Stomach smooth muscle (tissue), 2 donors: ENCODE results near the gene SLFN12.
A peak's percentile ranks its signal among the peaks of the same experiment; 100 is the strongest.
"Not testable (repeated sequence)": the region's sequence is repeated elsewhere in the genome, so short reads cannot be mapped to it uniquely, and the experiment has no call there.

Source experiments
- H3K27ac ChIP-seq: one replicate; pipeline ENCODE4 v1.7.0; 2013; ENCODE audit warnings: mild to moderate bottlenecking, low read length, inconsistent platforms
- H3K27me3 ChIP-seq, 2 donors: one replicate each; pipeline ENCODE4 v1.7.0; 2013; ENCODE audit warnings: low read length in 2 of 2; ENCODE audit not compliant: insufficient read depth in 2 of 2, control insufficient read depth in 1 of 2
- H3K36me3 ChIP-seq, 2 donors: one replicate each; pipeline ENCODE4 v1.7.0; 2013; ENCODE audit warnings: low read length in 2 of 2; ENCODE audit not compliant: control insufficient read depth in 2 of 2, insufficient read depth in 2 of 2
- H3K4me1 ChIP-seq: one replicate; pipeline ENCODE4 v1.7.0; 2013; ENCODE audit warnings: low read length; ENCODE audit not compliant: control insufficient read depth, insufficient read depth
- H3K4me3 ChIP-seq, 2 donors: one replicate each; pipeline ENCODE4 v1.7.0; 2013; ENCODE audit warnings: low read length in 2 of 2
- H3K9ac ChIP-seq, 2 donors: one replicate each; pipeline ENCODE4 v1.7.0; 2013; ENCODE audit warnings: low read length in 2 of 2, mild to moderate bottlenecking in 1 of 2
- H3K9me3 ChIP-seq, 2 donors: one replicate each; pipeline ENCODE4 v1.7.0; 2013; ENCODE audit warnings: low read length in 2 of 2; ENCODE audit not compliant: control insufficient read depth in 2 of 2
- donor health status: healthy.
- donor health status: Pancreatic carcinoma.

The SLFN12 gene

DNA sequence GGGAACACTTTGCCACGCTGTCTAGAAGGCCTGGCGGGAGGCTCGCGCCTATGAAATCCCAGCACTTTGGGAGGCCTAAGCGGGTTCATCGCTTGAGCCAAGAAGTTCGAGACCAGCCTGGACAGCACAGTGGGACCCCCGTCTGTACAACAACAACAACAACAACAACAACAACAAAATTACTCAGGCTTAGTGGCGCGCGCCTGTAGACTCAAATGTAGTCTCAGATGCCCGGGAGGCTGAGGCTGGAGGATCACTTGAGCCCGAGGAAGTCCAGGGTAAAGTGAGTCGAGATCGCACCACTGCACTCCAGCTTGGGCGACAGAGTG lies 16.6 kb upstream of the SLFN12 start:
- Histone ChIP-seq H3K27ac (no peak overlapping the region), H3K27me3 (peaks cover 24 to 34% of the 10 kb centered on the region in 2 donors), H3K9me3 (no peaks in the 10 kb centered on the region), H3K4me3 (peak overlapping the region; percentile 17 to 70), H3K4me1 (peaks cover 9% of the 10 kb centered on the region), H3K36me3 (no peaks in the 10 kb centered on the region), H3K9ac (peak overlapping the region in 1 of 2 donors; percentile 40)

- H3K36me3 ChIP-seq = no peaks in the 10 kb centered on the region
- H3K9ac ChIP-seq = peak within 1 kb of the TSS in 1 of 2 donors; percentile 40
- no peaks in the 10 kb centered on the region for H3K9me3 ChIP-seq
- H3K4me3 ChIP-seq = peak within 1 kb of the TSS; percentile 26 to 70
- H3K27me3 ChIP-seq = peaks cover 24 to 34% of the 10 kb centered on the region in 2 donors
- no peak within 1 kb of the TSS for H3K27ac ChIP-seq
- H3K4me1 ChIP-seq = peaks cover 9% of the 10 kb centered on the region
Observed at GRCh38 chr17:35448214-35448898, 16.1 kb upstream of the SLFN12 start, which contains the start of gene SLFN13. Gene SLFN13 (minus strand): TSS chr17:35448766. CDS start chr17:35445680, 3,086 bp downstream.

DNA sequence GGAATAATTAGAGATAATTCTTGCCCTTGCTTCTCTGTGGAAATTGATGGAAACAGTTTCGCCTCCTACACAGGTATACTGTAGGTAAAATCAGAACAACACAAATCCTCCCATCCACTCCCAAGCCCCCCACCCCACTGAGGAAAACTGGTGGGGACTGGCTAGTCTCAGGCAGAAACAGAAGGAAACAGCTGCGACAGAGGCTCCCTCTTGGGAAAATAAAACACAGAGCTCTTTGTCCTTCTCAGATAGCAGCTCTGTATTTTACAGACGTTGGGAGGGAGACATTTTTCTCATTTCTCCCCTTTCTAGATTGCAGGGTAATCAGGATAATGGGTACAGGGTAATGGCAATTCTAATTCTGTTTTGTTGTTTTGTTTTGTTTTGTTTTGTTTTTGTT lies 15.2 kb upstream of the SLFN12 start:
- Histone ChIP-seq H3K36me3 (no peaks in the 10 kb centered on the region), H3K9me3 (no peaks in the 10 kb centered on the region), H3K4me3 (no peak overlapping the region), H3K9ac (no peak overlapping the region), H3K27ac (no peak overlapping the region), H3K4me1 (peaks cover 9% of the 10 kb centered on the region), H3K27me3 (peaks cover 24 to 34% of the 10 kb centered on the region in 2 donors)

DNA sequence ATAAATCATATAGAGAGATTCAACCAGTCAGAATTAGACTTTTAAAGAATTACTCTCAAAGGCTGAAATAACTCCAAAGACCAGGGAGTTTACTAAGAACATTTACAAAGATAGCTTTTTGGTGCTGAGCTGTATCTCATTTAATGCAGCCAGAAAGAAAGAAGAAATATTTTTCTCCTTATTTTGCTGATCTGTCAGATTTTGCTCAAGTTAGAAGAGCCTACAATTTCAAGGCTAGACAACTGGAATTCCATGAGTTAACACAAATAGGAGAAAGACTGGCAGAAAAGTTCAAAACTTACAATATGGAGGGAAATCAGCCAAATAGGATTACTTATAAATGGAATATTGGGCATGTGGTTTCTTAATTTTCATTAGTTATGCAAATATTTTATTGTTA lies 6.1 kb upstream of the SLFN12 start:
- no peaks in the 10 kb centered on the region for H3K9me3 ChIP-seq
- no peaks in the 10 kb centered on the region for H3K36me3 ChIP-seq
- H3K9ac ChIP-seq = no peak overlapping the region
- H3K27me3 ChIP-seq = peaks cover 0 to 2% of the 10 kb centered on the region in 2 donors
- H3K4me1 ChIP-seq = peaks cover 7% of the 10 kb centered on the region
- H3K27ac ChIP-seq = no peak overlapping the region
- no peak overlapping the region for H3K4me3 ChIP-seq

DNA sequence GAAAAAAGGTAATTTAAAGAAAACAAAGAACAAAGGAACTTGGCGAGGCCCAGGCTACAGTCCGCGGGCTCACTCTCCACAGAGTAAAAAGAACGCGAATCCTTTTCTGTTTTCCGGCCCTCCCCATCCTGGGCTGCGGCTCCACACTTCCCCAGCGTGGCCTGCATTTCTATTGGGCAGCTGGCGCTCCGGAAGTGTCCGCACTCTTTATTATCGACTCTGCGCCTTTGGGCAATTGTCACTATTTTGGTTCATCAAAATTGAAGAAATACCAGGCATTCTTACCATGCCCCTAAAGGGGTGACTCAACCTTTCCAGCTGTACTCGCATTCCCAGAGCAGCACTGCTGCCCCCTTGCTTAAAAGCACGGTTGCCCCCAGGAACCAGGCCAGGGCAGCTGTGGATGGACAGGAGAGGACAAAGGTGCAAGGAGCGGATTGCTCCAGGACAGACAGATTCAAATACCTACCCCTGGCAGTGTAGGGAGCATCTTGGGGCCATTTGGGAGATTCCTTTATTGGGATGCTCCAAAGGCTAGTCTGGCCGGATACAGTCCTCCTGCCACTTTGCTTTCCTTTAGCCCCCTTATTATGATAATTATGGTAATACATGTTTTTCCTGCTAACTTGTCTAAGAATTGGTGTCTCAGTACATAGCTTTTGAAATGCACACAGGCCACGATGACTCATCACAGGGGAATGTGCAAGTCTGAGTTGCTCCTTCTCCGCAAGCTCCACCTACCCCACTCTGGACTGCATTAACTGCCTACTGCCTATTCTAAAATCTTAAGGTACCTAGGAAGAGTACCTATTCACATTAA lies 985 bp upstream of the SLFN12 start:
- peak overlapping the region; percentile 83 to 88 for H3K4me3 ChIP-seq
- H3K9ac ChIP-seq = peak overlapping the region; percentile 81 to 87
- H3K27me3 ChIP-seq = peaks cover 2% of the 10 kb centered on the region in 2 donors

DNA sequence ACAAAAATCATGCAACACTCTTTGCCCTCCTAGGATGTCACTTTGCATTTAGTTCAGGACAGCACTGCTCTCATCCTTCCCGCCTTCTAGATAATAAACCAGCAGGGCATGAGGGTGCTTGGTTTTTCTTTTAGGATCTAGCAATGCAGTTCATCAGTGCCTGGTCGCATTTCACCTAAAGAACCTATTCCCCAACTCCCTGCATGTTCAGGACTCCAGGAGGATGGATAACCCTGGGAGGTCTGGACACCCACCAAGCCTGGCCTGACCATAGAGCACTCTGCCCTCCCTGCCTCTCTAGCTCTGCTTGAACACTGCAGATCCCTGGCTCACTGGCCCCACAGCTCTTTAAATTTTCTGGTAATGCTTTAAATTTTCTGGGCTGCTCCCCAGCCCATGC lies 2.6 kb downstream of the SLFN12 start:
- peaks cover 16% of the 10 kb centered on the region for H3K4me1 ChIP-seq
- peaks cover 0 to 2% of the 10 kb centered on the region in 2 donors for H3K27me3 ChIP-seq
- no peak overlapping the region for H3K9ac ChIP-seq
- H3K9me3 ChIP-seq = no peaks in the 10 kb centered on the region
- H3K36me3 ChIP-seq = no peaks in the 10 kb centered on the region
- H3K4me3 ChIP-seq = no peak overlapping the region
- H3K27ac ChIP-seq = no peak overlapping the region

More for the DNA sequence above, 985 bp upstream of the SLFN12 start:
- peak overlapping the region; percentile 80 for H3K27ac ChIP-seq
- no peaks in the 10 kb centered on the region for H3K36me3 ChIP-seq
- no peaks in the 10 kb centered on the region for H3K9me3 ChIP-seq
- peaks cover 16% of the 10 kb centered on the region for H3K4me1 ChIP-seq

DNA sequence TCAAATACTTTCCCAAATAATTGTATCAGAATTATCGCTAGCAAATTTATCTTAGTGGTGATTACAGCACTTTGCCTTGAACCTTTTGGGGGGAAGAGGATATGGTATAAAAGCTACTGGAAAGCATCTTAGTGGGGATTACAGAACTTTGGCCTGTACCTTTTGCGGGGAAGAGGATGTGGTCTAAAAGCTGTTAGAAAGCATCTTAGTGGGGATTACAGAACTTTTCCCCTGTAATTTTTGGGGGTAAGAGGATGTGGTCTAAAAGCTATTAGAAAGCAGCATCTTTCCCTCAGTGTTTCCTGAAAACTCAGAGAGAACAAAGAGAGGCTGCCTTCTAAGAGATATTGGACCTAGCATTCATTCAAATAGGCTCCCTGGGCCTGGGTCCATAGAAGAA lies 4.1 kb downstream of the SLFN12 start:
- Histone ChIP-seq H3K4me1 (peaks cover 7% of the 10 kb centered on the region), H3K27ac (no peak overlapping the region), H3K36me3 (no peaks in the 10 kb centered on the region), H3K9ac (no peak overlapping the region), H3K4me3 (no peak overlapping the region), H3K27me3 (peaks cover 0 to 2% of the 10 kb centered on the region in 2 donors), H3K9me3 (no peaks in the 10 kb centered on the region)

DNA sequence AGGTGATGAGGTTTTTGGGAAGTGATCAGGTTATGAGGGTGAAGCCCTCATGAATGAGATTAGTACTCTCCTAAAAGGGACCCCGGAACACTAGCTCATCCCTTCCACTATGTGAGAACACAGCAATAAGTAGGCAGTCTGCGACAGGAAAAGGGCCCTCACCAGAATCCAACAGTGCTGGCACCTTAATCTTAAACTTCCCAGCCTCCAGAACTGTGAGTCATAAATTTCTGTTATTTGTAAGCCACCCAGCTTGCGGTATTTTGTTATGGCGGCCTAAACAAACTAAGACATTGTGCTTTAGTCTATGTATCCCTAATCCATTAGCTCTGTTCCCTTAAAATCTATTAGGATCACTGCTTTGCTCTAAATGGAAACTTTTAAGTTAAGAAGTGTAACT lies 8.5 kb downstream of the SLFN12 start:
- H3K27me3 ChIP-seq = no peaks in the 10 kb centered on the region
- H3K4me1 ChIP-seq = no peaks in the 10 kb centered on the region
- H3K27ac ChIP-seq = no peak overlapping the region
- no peak overlapping the region for H3K4me3 ChIP-seq
- H3K9me3 ChIP-seq = no peaks in the 10 kb centered on the region
- H3K9ac ChIP-seq = no peak overlapping the region
- no peaks in the 10 kb centered on the region for H3K36me3 ChIP-seq

- not testable (repeated sequence) for H3K27ac ChIP-seq, H3K4me1 ChIP-seq, H3K27me3 ChIP-seq, H3K9me3 ChIP-seq, H3K9ac ChIP-seq, H3K36me3 ChIP-seq, H3K4me3 ChIP-seq
Observed at GRCh38 chr17:35421069-35421468, 11.2 kb downstream of the SLFN12 start.

DNA sequence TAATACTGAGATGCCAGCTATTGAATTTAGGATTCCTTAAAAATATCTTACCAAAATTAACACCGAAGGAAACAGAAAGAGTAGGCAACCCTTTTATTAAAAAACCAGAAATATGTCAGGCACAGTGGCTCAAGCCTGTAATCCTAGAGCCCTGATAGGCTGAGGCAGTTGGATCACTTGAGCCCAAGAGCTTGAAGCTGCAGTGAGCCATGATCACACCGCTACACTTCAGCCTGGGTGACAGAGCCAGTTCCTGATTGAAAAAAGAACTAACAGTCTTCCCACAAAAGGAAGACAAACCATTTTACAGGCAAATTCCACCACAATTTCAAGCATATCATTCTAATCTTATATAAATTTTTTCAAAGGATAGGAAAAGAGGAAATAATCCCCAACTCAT lies 15.6 kb downstream of the SLFN12 start:
- H3K9ac ChIP-seq = no peak overlapping the region
- no peaks in the 10 kb centered on the region for H3K4me1 ChIP-seq
- H3K27me3 ChIP-seq = no peaks in the 10 kb centered on the region
- no peak overlapping the region for H3K27ac ChIP-seq
- no peaks in the 10 kb centered on the region for H3K9me3 ChIP-seq
- peaks cover 0 to 4% of the 10 kb centered on the region in 2 donors for H3K36me3 ChIP-seq
- no peak overlapping the region for H3K4me3 ChIP-seq

DNA sequence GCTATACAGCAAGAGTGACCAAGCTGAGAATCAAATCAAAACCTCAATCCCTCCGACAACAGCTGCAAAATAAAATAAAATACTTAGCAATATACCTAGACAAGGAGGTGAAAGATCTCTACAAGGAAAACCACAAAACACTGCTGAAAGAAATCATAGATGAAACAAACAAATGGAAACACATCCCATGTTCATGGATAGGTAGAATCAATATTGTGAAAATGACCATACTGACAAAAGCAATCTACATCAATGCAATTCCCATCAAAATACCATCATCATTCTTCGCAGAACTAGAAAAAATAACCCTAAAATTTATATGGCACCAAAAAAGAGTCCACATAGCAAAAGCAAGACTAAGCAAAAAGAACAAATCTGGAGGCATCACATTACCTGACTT lies 17.6 kb downstream of the SLFN12 start:
- H3K27ac ChIP-seq, H3K4me1 ChIP-seq, H3K9ac ChIP-seq, H3K4me3 ChIP-seq, H3K9me3 ChIP-seq, H3K27me3 ChIP-seq: not testable (repeated sequence)
- peaks cover 4 to 13% of the 10 kb centered on the region in 2 donors for H3K36me3 ChIP-seq
